Bone marrow (tissue), 2 donors: Measurements from ENCODE around the gene DPH6.
"Not testable (repeated sequence)": the region's sequence is repeated elsewhere in the genome, so short reads cannot be mapped to it uniquely, and the experiment has no call there.

Source experiments
- DNase-seq, 2 donors: peaks; one replicate each; lab custom pipeline; 2025; lab: John Stamatoyannopoulos, UW

Gene DPH6

GRCh38 chr15:35329521-35329961 is 216.4 kb downstream of the DPH6 start:
- DNase-seq: no peak

GRCh38 chr15:35328836-35329235 is 217.1 kb downstream of the DPH6 start:
- DNase-seq: not testable (repeated sequence)

GRCh38 chr15:35327789-35328188 is 218.2 kb downstream of the DPH6 start:
- no peak for DNase-seq

GRCh38 chr15:35325374-35325941 is 220.5 kb downstream of the DPH6 start:
- DNase-seq: no peak

GRCh38 chr15:35323141-35323540 is 222.8 kb downstream of the DPH6 start:
- DNase-seq: no peak

- no peak for DNase-seq
Measured at GRCh38 chr15:35321926-35322325, 224.0 kb downstream of the DPH6 start.

- no peak for DNase-seq
Measured at GRCh38 chr15:35320911-35321310, 225.1 kb downstream of the DPH6 start.
